Hepatocyte (in vitro differentiated cells): ENCODE results near the gene ADAP1. TPM values are rescaled to one million over a fixed set of nuclear protein-coding genes. Genes with fewer than 3 reads are reported as not detected.

Experiments used
- DNase-seq: peaks from one replicate; pipeline ENCODE4 v3.0.0-alpha.2; 2016; ENCODE audit warnings: low spot score
- H2AFZ ChIP-seq: fragments of 200-600 bp; sonication (generic); 2 replicates; pipeline ENCODE4 v1.6.0; 2016; ENCODE audit warnings: antibody characterized with exemption, mild to moderate bottlenecking
- H3K27ac ChIP-seq: fragments of 200-600 bp; sonication (generic); 2 replicates; pipeline ENCODE4 v1.5.1; 2016; ENCODE audit warnings: mild to moderate bottlenecking
- H3K27me3 ChIP-seq: fragments of 200-600 bp; sonication (generic); 2 replicates; pipeline ENCODE4 v1.6.1; 2016
- H3K36me3 ChIP-seq: fragments of 200-600 bp; sonication (generic); replicated peaks from 2 replicates; pipeline ENCODE4 v1.5.1; 2016; ENCODE audit warnings: low read depth; ENCODE audit not compliant: insufficient read depth
- H3K4me1 ChIP-seq: fragments of 200-600 bp; sonication (generic); 2 replicates; pipeline ENCODE4 v1.5.1; 2016; ENCODE audit warnings: mild to moderate bottlenecking, moderate library complexity; ENCODE audit not compliant: insufficient read depth
- H3K4me2 ChIP-seq: fragments of 200-600 bp; sonication (generic); 2 replicates; pipeline ENCODE4 v1.6.0; 2016
- H3K4me3 ChIP-seq: fragments of 200-600 bp; sonication (generic); 2 replicates; pipeline ENCODE4 v1.5.1; 2016; ENCODE audit warnings: mild to moderate bottlenecking
- H3K79me2 ChIP-seq: fragments of 200-600 bp; sonication (generic); 2 replicates; pipeline ENCODE4 v1.6.0; 2017; ENCODE audit warnings: mild to moderate bottlenecking
- H3K9me2 ChIP-seq: fragments of 200-600 bp; sonication (generic); replicated peaks from 2 replicates; pipeline ENCODE4 v1.6.0; 2017; ENCODE audit warnings: mild to moderate bottlenecking; ENCODE audit not compliant: insufficient read depth
- H3K9me3 ChIP-seq: fragments of 200-600 bp; sonication (generic); 2 replicates; pipeline ENCODE4 v1.5.1; 2016; ENCODE audit warnings: low read depth, mild to moderate bottlenecking
- H4K20me1 ChIP-seq: fragments of 200-600 bp; sonication (generic); 2 replicates; pipeline ENCODE4 v1.6.0; 2016; ENCODE audit warnings: mild to moderate bottlenecking; ENCODE audit not compliant: insufficient read depth, poor library complexity, severe bottlenecking
- CTCF ChIP-seq: fragments of 200-600 bp; sonication (generic); IDR thresholded peaks from 2 replicates; pipeline ENCODE4 v1.5.1; 2016; ENCODE audit warnings: antibody characterized with exemption, mild to moderate bottlenecking; ENCODE audit not compliant: poor library complexity
- EZH2 ChIP-seq: fragments of 200-600 bp; sonication (generic); IDR thresholded peaks from 2 replicates; pipeline ENCODE4 v1.6.1; 2016; ENCODE audit warnings: antibody characterized with exemption, mild to moderate bottlenecking, borderline replicate concordance
- EZH2phosphoT487 ChIP-seq: fragments of 200-600 bp; sonication (generic); IDR thresholded peaks from one replicate; pipeline ENCODE4 v1.6.1; 2018; ENCODE audit warnings: antibody characterized with exemption, mild to moderate bottlenecking, low read depth, moderate library complexity; ENCODE audit not compliant: unreplicated experiment, severe bottlenecking
- WGBS: methylation state at CpG from one replicate; pipeline ENCODE4 v1.1.6; 2016; ENCODE audit warnings: low lambda C conversion rate; ENCODE audit errors: missing lambda C conversion rate; 5-methylcytosine and 5-hydroxymethylcytosine counted together
- polyA plus RNA-seq: library from polyadenylated mRNA; unstranded; fragments of >200 nt; fragmentation: Nextera tagmentation; extraction: Ambion mirVana; gene quantifications from 2 replicates; pipeline ENCODE4 v1.2.1, GENCODE V29; 2016
- total RNA-seq: library from RNA; depleted of rRNA; stranded (reverse); fragments of >200 nt; gene quantifications from 2 replicates; pipeline ENCODE4 v1.2.3, GENCODE V29; 2014

Gene ADAP1
- total and polyA plus RNA-seq, 2 experiments from 2014 or later: 25.6 to 35.7 TPM

GRCh38 chr7:946256-946996 is 8.1 kb downstream of the ADAP1 start:
- Histone ChIP-seq H3K27me3 (peaks cover 3% of the 10 kb centered on the region), H3K4me3 (no peak overlapping the region), H3K9me2 (no peaks in the 10 kb centered on the region), H3K4me2 (peak overlapping the region; percentile 49), H3K36me3 (no peaks in the 10 kb centered on the region), H2AFZ (no peak overlapping the region), H3K9me3 (no peaks in the 10 kb centered on the region), H4K20me1 (no peaks in the 10 kb centered on the region), H3K27ac (peak overlapping the region; percentile 98), H3K4me1 (peaks cover 19% of the 10 kb centered on the region), H3K79me2 (peaks cover 7% of the 10 kb centered on the region)
- 80% methylated on average over 29 of the region's 29 CpGs for WGBS
- DNase-seq: no peak
- no peak for TF ChIP-seq CTCF
- no peak for TF ChIP-seq EZH2phosphoT487
- no peak for TF ChIP-seq EZH2

GRCh38 chr7:945556-946255 is 8.8 kb downstream of the ADAP1 start:
- Histone ChIP-seq H3K36me3 (no peaks in the 10 kb centered on the region), H4K20me1 (no peaks in the 10 kb centered on the region), H3K9me2 (no peaks in the 10 kb centered on the region), H3K27ac (peak overlapping the region; percentile 98), H2AFZ (no peak overlapping the region), H3K4me1 (peaks cover 19% of the 10 kb centered on the region), H3K27me3 (peaks cover 3% of the 10 kb centered on the region), H3K79me2 (peaks cover 11% of the 10 kb centered on the region), H3K4me2 (peak overlapping the region; percentile 72), H3K4me3 (no peak overlapping the region), H3K9me3 (no peaks in the 10 kb centered on the region)
- WGBS: 63% methylated on average over 28 of the region's 30 CpGs
- TF ChIP-seq EZH2phosphoT487 (no peak), CTCF (no peak), EZH2 (no peak)
- DNase-seq: peak; percentile 94

- no peak for DNase-seq
- H3K9me2 ChIP-seq: no peaks in the 10 kb centered on the region
- no peak overlapping the region for H2AFZ ChIP-seq
- H4K20me1 ChIP-seq: no peaks in the 10 kb centered on the region
- peaks cover 3% of the 10 kb centered on the region for H3K27me3 ChIP-seq
- TF ChIP-seq CTCF: no peak
- no peaks in the 10 kb centered on the region for H3K36me3 ChIP-seq
- H3K9me3 ChIP-seq: no peaks in the 10 kb centered on the region
- H3K4me3 ChIP-seq: no peak overlapping the region
- H3K27ac ChIP-seq: peak overlapping the region; percentile 95
- peak overlapping the region; percentile 72 for H3K4me2 ChIP-seq
- H3K79me2 ChIP-seq: peaks cover 11% of the 10 kb centered on the region
- 80% methylated on average over 13 of the region's 13 CpGs for WGBS
- H3K4me1 ChIP-seq: peaks cover 19% of the 10 kb centered on the region
These were observed 9.3 kb downstream of the ADAP1 start for GRCh38 chr7:945147-945555.
